GM18519 (cell line): ENCODE measurements around the gene GGCX.
A peak's percentile ranks its signal among the peaks of the same experiment; 100 is the strongest.
"Not testable (repeated sequence)": the region's sequence is repeated elsewhere in the genome, so short reads cannot be mapped to it uniquely, and the experiment has no call there.

Experiments
- ATAC-seq: cut with Tn5 transposase; IDR thresholded peaks from one replicate; pipeline ENCODE4 v1.9.1; 2021; ENCODE audit warnings: mild to moderate bottlenecking, moderate library complexity; ENCODE audit not compliant: unreplicated experiment, low FRiP score

GGCX gene

GRCh38 chr2:85561280-85562212 is at the start of gene GGCX:
GGCX (minus strand) TSS chr2:85561493; CDS start chr2:85561428, 65 bp downstream.
- peak; percentile 82 for ATAC-seq

GRCh38 chr2:85607268-85608215 is 46.2 kb upstream of the GGCX start:
- no peak for ATAC-seq

- ATAC-seq, result no peak
These were observed 44.8 kb upstream of the GGCX start for GRCh38 chr2:85606116-85606455.

DNA sequence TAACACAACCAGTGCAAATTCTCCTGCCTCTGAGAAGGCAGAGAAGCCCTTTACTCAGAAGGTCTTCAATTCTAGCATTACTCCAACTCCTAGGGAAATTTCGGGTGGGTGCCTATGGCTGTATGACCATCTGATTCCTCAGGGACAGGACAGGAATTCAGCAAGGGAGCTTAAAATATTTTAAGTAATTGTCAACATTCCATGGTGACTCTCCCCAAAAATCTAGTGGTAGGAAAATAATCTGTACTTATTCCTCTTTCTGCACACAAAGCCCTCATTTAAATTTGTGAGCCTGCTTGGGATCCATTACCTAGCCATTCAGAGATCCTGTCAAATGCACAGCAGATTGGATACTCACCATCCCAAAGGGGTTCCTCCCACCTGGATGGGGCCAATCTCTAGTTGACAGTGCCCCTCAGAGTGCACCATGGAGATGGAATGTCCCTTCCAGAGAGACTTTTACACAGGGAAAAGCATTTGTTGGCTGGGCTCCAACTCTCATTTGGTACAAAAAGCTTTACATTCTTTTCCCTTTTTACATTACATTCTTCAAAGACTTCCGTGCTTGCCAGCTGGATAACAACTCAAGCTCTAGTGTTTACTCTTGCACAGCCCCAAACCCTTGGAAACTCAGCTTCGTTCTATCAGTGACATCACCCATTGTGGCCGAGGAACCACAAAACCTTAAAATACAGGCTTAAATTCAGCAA is 44.3 kb upstream of the GGCX start:
- ATAC-seq, result no peak

DNA sequence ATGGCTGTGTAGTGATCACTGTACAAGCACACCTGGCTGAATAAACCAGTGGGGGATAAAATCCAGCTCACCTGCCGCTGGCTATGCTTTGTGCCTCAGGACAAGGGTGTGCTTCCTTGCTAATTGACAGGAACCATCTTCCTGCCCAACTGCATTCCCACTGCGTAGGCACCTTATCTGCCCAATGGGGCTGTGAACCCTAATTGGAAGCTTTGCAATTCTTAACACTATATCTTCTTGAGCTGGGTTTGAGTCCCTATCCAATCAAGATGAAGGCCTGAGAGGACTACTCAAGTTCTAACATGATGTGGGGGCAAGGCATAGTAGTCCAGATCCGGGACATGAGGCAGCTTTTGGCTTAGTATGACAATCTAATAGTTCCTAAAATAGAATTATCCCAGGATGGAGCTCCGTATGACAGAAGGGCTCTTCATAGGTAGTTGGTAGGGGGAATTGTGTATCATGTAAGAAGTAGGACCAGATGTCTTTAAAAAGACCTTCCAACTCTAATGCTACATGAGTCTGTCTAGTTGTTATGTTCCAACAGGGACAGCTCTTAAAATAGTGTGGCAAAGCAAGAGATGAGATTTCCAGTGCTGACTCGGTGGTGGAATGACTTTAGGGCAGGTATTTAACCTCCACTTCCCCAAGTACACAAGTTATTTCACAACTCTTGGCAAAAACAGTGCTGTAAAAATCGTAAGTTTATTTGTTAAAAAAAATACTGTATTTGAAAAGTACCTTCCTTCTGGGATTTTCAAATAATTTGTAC is 43.5 kb upstream of the GGCX start:
- ATAC-seq, result no peak

DNA sequence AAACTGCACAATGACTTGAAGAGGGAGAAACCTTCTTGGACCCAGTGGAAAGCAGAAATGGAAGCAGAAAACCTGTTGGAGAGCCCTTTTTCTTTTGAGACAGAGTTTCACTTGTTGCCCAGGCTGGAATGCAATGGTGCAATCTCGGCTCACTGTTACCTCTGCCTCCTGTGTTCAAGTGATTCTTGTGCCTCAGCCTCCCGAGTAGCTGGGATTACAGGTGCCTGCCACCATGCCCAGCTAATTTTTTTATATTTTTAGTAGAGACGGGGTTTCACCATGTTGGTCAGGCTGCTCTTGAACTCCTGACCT is 42.8 kb upstream of the GGCX start:
- ATAC-seq, result not testable (repeated sequence)

GRCh38 chr2:85602476-85603234 is 41.4 kb upstream of the GGCX start, which contains the start of gene TMEM150A:
TMEM150A (minus strand) TSS chr2:85602698; CDS start chr2:85601948, 750 bp downstream.
- ATAC-seq, result peak; percentile 92

- ATAC-seq, result peak; percentile 11
These were observed 40.6 kb upstream of the GGCX start for GRCh38 chr2:85601771-85602475.

- no peak for ATAC-seq
These were observed 39.9 kb upstream of the GGCX start for GRCh38 chr2:85600951-85601770.

DNA sequence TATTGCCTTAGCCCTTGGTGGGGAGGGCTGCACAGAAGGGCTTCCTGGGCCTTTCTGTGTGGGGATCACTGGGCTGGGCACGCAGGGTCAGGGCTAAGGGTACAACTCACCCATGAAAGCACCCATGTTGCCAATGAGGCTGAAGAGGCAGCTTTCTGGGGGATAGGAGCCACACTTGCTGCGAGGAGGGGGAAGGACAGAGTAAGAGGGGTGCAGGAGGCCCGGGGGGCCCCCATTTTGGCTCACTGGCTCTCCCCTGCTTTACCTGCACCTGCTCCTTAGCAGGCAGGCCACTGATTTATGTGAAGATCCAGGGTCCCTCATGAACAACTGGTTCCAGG is 38.9 kb upstream of the GGCX start:
- ATAC-seq, result no peak

- no peak for ATAC-seq
These were observed 38.4 kb upstream of the GGCX start for GRCh38 chr2:85599468-85600234.

DNA sequence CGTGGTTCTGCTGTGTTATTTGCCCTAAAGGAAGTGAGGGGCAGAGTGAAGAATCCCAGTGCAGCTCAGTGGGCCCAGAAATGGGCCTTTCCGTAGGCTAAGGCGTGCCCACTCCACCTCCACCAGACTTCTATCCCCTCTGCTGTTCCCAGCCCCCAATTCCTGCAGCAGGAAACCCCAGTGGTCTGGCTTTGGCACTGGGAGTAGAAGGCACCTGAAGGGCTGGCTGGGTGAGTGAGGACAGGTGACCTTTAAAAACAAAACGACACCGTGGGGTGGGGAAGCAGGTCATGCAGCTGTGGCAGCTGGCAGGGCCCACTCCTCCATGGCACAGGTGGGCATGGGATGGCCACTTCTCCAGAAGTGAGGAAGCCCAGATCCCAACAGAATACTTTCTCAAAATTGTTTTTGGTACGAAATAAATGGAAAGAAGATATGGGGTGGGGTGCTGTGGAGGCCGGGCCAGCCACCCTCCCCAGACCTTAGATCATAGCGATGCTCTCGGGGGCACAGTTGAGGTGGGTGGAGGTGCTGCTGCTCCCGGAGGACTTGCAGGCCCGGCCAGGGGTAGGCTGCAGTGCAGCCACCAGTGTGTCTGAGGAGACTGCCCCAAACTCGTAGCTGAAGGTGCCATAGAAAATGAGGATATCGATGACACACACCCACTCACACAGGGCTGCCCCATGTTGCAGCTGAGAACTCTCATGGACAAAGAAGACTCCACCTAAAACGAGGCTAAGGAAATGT is 37.5 kb upstream of the GGCX start:
- ATAC-seq, result no peak

GRCh38 chr2:85597241-85597640 is 35.9 kb upstream of the GGCX start:
- ATAC-seq, result no peak

DNA sequence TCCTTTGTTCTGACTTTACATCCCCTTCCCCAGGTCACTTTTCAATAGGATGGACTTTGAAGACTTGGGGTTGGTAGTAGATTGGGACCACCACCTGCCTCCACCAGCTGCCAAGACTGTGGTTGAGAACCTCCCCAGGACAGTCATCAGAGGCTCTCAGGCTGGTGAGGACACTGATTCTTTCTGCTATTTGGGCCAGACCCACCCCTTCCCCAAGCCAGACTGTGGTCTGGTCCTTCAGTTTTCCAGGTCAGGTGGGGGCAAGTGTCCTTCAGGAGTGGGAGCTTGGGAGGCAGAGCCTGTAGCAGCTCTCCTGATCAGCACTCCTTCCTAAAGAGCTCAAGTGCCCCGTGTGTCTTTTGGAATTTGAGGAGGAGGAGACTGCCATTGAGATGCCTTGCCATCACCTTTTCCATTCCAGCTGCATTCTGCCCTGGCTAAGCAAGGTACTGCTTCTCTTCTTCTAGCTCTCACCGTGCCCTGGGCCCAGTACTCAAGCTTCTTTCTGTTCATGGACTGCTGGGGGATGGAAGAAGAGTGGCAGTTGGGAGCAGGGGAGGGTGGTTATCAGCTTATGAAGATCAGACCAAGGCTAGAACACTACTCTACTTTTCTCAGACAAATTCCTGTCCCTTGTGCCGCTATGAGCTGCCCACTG is 35.3 kb upstream of the GGCX start:
- no peak for ATAC-seq

- ATAC-seq, result no peak
These were observed 34.7 kb upstream of the GGCX start for GRCh38 chr2:85596026-85596333.
